Cardiac muscle cell (in vitro differentiated cells and primary cell): Measurements from ENCODE around the gene CASK. TPM values are rescaled to one million over a fixed set of nuclear protein-coding genes. Genes with fewer than 3 reads are reported as not detected.

Experiments used
- DNase-seq, 2 donors: peaks; one replicate each; pipeline versions ENCODE4 v3.0.0 to v3.0.0-alpha.2; 2010 to 2017; ENCODE audit warnings: low read depth in 1 of 2, low spot score in 1 of 2
- H3K27ac ChIP-seq: fragments of 200-600 bp; sonication (generic); 2 replicates; pipeline ENCODE4 v1.5.1; 2016
- H3K27me3 ChIP-seq: fragments of 200-600 bp; sonication (generic); 2 replicates; pipeline ENCODE4 v1.6.0; 2016; ENCODE audit warnings: control low read depth
- H3K36me3 ChIP-seq: fragments of 200-600 bp; sonication (generic); 2 replicates; pipeline ENCODE4 v1.5.1; 2016; ENCODE audit warnings: control low read depth
- H3K4me1 ChIP-seq: fragments of 200-600 bp; sonication (generic); 2 replicates; pipeline ENCODE4 v1.8.1; 2017; ENCODE audit warnings: low read depth, mild to moderate bottlenecking, mixed run types
- H3K4me3 ChIP-seq: fragments of 200-600 bp; sonication (generic); 2 replicates; pipeline ENCODE4 v1.5.1; 2016; ENCODE audit warnings: mild to moderate bottlenecking
- H3K9me3 ChIP-seq: fragments of 200-600 bp; sonication (generic); 2 replicates; pipeline ENCODE4 v1.5.1; 2017; ENCODE audit warnings: low read depth, mild to moderate bottlenecking, control low read depth
- polyA plus RNA-seq: library from polyadenylated mRNA; unstranded; fragments of >200 nt; fragmentation: Nextera tagmentation; extraction: Ambion mirVana; gene quantifications from 2 replicates; pipeline ENCODE4 v1.2.1, GENCODE V29; 2016
- total RNA-seq: library from RNA; depleted of rRNA; stranded (reverse); fragments of >200 nt; gene quantifications from 2 replicates; pipeline ENCODE4 v1.2.3, GENCODE V29; 2016
- TF ChIP-seq, protein P1 (sequence below): IDR thresholded peaks from 2 replicates; pipeline ENCODE4 v1.5.1; 2012; ENCODE audit warnings: low read depth, mild to moderate bottlenecking, low read length

The CASK gene
- total and polyA plus RNA-seq, 2 experiments from 2014 or later = 40.0 to 44.6 TPM

DNA sequence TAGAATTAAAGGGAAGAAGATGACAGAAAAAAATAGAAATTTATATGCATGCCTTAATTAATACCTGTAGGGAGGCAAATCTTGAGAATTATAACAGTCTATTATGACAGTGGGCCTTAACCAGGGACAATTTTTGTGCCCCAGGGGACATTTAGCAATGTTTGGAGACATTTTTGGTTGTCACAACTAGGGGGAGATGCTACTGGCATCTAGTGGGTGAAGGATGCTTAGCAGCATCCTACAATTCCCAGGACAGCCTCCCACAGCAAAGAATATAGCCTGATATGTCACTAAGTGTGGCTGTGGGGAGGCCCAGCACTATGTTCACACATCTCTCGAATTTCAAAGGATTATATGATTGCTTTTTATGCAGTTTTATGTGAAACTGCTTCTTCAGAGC is 188.8 kb downstream of the CASK start:
- peak in 1 of 2 donors; percentile 19 for DNase-seq
- no peak overlapping the region for H3K27ac ChIP-seq
- H3K9me3 ChIP-seq = no peaks in the 10 kb centered on the region
- H3K36me3 ChIP-seq = no peaks in the 10 kb centered on the region
- no peaks in the 10 kb centered on the region for H3K4me1 ChIP-seq
- H3K4me3 ChIP-seq = no peak overlapping the region
- H3K27me3 ChIP-seq = no peaks in the 10 kb centered on the region
- TF ChIP-seq, protein P1, sequence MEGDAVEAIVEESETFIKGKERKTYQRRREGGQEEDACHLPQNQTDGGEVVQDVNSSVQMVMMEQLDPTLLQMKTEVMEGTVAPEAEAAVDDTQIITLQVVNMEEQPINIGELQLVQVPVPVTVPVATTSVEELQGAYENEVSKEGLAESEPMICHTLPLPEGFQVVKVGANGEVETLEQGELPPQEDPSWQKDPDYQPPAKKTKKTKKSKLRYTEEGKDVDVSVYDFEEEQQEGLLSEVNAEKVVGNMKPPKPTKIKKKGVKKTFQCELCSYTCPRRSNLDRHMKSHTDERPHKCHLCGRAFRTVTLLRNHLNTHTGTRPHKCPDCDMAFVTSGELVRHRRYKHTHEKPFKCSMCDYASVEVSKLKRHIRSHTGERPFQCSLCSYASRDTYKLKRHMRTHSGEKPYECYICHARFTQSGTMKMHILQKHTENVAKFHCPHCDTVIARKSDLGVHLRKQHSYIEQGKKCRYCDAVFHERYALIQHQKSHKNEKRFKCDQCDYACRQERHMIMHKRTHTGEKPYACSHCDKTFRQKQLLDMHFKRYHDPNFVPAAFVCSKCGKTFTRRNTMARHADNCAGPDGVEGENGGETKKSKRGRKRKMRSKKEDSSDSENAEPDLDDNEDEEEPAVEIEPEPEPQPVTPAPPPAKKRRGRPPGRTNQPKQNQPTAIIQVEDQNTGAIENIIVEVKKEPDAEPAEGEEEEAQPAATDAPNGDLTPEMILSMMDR = peak; percentile 43

DNA sequence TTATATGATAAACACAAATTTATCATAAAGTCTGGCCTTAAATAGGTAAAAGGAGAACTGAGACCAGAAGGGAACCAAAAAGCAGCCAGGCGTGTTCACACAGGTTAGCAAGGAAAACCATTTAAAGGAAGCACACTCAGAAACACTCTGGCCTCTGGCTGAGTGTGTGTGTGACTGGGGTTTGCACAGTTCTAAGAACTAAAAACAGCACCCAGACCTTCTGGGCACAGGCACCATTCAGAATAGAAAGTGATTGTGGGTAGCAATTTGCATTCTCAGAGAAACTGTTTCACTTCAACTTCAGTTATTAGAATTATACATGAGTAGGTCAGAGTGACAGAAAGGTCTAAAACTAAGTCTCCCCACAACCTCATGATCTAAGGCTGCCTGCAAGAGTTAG is 189.4 kb downstream of the CASK start:
- Histone ChIP-seq H3K27me3 (no peaks in the 10 kb centered on the region), H3K4me1 (no peaks in the 10 kb centered on the region), H3K27ac (no peak overlapping the region), H3K36me3 (no peaks in the 10 kb centered on the region), H3K9me3 (no peaks in the 10 kb centered on the region), H3K4me3 (no peak overlapping the region)
- no peak for DNase-seq
- TF ChIP-seq, protein P1 = no peak

DNA sequence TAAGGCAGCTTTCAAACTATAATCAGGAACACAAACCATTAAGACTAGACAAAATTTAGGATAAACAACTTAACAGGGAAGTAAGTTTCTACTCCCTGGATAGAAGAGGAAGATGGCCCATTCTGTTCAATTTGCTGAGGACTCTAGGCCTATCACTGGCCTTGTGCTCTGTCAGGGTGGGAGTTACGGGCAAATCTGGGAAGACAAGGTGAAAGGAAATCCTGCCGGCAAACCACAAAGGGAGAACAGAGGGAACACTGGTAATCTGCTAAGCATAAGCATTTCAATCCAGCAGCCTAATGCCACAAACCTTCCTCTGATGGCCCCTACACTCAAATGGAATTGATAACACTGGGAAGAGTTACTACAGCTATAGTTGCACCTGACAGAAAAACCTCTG is 191.1 kb downstream of the CASK start:
- H3K4me3 ChIP-seq = no peak overlapping the region
- H3K36me3 ChIP-seq = no peaks in the 10 kb centered on the region
- peak overlapping the region; percentile 63 for H3K27ac ChIP-seq
- H3K9me3 ChIP-seq = no peaks in the 10 kb centered on the region
- no peaks in the 10 kb centered on the region for H3K27me3 ChIP-seq
- no peak for DNase-seq
- TF ChIP-seq, protein P1 = no peak
- H3K4me1 ChIP-seq = no peaks in the 10 kb centered on the region

DNA sequence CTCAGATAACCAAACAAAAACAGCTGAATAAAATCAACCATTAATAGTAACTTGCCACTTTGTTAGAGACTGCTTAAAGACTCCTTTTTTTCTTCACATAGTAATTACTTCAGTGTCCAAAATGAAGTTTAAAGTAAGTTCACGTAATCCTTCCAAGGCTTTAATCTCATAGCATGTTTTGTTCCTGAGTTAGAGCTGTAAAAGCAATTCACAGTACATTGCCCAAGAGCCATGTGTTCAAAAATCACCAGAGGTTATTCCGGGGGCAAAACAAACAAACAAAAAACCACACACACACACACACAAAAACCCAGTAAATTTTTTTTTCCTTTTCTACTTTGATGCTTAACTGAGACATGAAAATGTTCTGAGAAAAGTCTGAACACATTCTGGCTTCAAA is 193.3 kb downstream of the CASK start:
- TF ChIP-seq, protein P1 = no peak
- Histone ChIP-seq H3K27ac (no peak overlapping the region), H3K9me3 (no peaks in the 10 kb centered on the region), H3K27me3 (no peaks in the 10 kb centered on the region), H3K4me1 (no peaks in the 10 kb centered on the region), H3K36me3 (no peaks in the 10 kb centered on the region), H3K4me3 (no peak overlapping the region)
- DNase-seq = peak in 1 of 2 donors; percentile 33

DNA sequence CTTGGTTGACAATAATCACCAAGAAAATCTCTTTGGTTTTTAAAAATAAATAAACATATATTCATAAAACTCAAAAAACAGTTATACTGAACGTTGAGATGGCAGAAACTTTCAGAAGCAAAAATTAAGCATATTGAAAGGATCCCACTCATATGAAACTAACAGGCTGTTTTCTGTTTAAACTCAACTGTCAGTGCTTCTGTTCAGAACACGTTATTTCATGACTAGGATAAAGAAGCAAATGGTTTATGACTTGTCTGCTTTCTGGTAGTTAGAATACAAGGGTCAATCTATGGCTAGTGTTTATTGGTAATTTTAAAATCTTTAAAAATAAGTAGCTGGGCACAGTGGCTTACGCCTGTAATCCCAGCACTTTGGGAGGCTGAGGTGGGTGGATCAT is 195.2 kb downstream of the CASK start:
- H3K27me3 ChIP-seq = no peaks in the 10 kb centered on the region
- TF ChIP-seq, protein P1 = no peak

DNA sequence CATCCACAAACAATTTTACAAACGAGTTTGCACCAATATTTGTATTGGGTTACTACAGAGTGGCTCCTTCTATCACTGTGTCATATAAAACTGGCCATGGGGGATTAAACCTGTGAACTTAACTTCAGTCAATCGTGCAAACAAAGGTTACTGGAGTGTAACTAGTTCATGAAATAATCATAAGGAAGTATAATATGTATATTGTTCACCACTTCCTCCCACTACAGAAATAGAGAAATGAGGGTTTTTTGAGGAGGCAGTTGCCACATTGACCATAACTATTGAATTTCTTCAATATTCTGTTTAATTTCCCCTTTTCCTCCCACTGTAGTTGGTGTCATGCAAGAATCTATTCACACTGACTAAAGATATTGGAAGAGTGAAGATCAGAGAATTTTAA is 199.5 kb downstream of the CASK start, which contains the start of gene GPR82:
Gene GPR82 (plus strand): TSS at position 356 of the 400 bp plus-strand sequence. CDS start 2,846 bp downstream, outside the sequence.
- H3K4me3 ChIP-seq = no peak within 1 kb of the TSS
- H3K4me1 ChIP-seq = no peaks in the 10 kb centered on the region
- no peak for DNase-seq
- H3K9me3 ChIP-seq = no peaks in the 10 kb centered on the region
- TF ChIP-seq, protein P1 = no peak
- no peak within 1 kb of the TSS for H3K27ac ChIP-seq
- no peaks in the 10 kb centered on the region for H3K27me3 ChIP-seq
- H3K36me3 ChIP-seq = no peaks in the 10 kb centered on the region

More for the DNA sequence above, 195.2 kb downstream of the CASK start:
- Histone ChIP-seq H3K4me3 (no peak overlapping the region), H3K4me1 (no peaks in the 10 kb centered on the region), H3K36me3 (no peaks in the 10 kb centered on the region), H3K9me3 (no peaks in the 10 kb centered on the region), H3K27ac (no peak overlapping the region)
- DNase-seq = no peak
